ENCODE results near the gene ARL15. TPM values are rescaled to one million over a fixed set of nuclear protein-coding genes. Genes with fewer than 3 reads are reported as not detected.

The ARL15 gene
- total and polyA plus RNA-seq, 9 of the 15 experiments (the other 6 are each of a cell fraction or from before 2014, with no cell fraction given), result 18.5 to 80.4 (median 57.0) TPM

DNA sequence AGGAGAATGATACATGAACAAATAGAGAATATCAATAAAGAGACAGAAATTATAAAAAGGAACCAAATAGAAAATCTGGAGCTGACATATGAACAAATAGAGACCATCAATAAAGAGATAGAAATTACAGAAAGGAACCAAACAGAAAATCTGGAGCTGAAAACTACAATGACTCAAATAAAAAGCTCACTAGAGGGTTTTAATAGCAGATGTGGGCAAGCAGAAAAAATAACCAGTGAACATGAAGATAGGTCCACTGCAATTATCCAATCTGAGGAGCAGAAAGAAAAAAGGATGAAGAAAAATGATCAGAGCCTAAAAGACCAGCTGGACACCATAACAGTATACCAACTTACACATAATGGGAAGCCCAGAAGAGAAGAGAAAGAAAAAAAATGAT lies 353.7 kb downstream of the ARL15 start:
- ChIA-PET POLR2A (no interaction called here), CTCF (ENCODE audit: low intra/inter-chr PET ratio) (no interaction called here)
- peaks cover 3% of the 10 kb centered on the region; the same call in 1 of the 3 replicates for H3K36me3 ChIP-seq (ENCODE audit: control insufficient read depth, insufficient read depth, low read length)
- in situ Hi-C loops (cut with MboI) (no loop called here), intact Hi-C loops (cut with micrococcal nuclease) (no loop called here)
- no peak overlapping the region for H3K27ac ChIP-seq (ENCODE audit: extremely low read depth, low read depth, low read length)
- H3K9me3 ChIP-seq (replicated peaks; ENCODE audit: control insufficient read depth, insufficient read depth, low read depth, low read length), result peaks cover 6% of the 10 kb centered on the region; the same call in 1 of the 2 replicates
- ATAC-seq, result no peak
- H3K4me2 ChIP-seq (ENCODE audit: insufficient read depth, low read length), result no peak overlapping the region
- DNase-seq (ENCODE audit: extremely low read depth in 1 of 4, low spot score in 3 of 4), result no peak
- BruUV-seq (replicated peaks), result no TSS peak
- no peaks in the 10 kb centered on the region for H4K20me1 ChIP-seq (replicated peaks; ENCODE audit: control insufficient read depth, insufficient read depth, low read length)
- no peak for FAIRE-seq
- no peak overlapping the region for H3K4me3 ChIP-seq
- no peaks in the 10 kb centered on the region for H3K9me1 ChIP-seq (ENCODE audit: control insufficient read depth, insufficient read depth, low read length)
- no peaks in the 10 kb centered on the region for H3K4me1 ChIP-seq (replicated peaks in 1 of 2; ENCODE audit: control insufficient read depth in 2 of 2, insufficient read depth in 2 of 2, low read length in 2 of 2)
- no peaks in the 10 kb centered on the region; the same call in 2 of the 3 replicates for H3K79me2 ChIP-seq (ENCODE audit: control insufficient read depth, insufficient read depth, low read length)
- H3K27me3 ChIP-seq (ENCODE audit: control insufficient read depth in 2 of 2, insufficient read depth in 2 of 2, low read length in 2 of 2), result no peaks in the 10 kb centered on the region
- H3K9ac ChIP-seq (ENCODE audit: insufficient read depth in 1 of 2, low read depth in 2 of 2, low read length in 2 of 2), result no peak overlapping the region
- no peak overlapping the region for H2AFZ ChIP-seq (ENCODE audit: low read depth, low read length)
- TF ChIP-seq E2F3 (CRISPR knock-in tag; IDR thresholded peaks at IDR 0.05), result no peak
- TF ChIP-seq SAFB (IDR thresholded peaks at IDR 0.05; ENCODE audit: borderline replicate concordance, low read depth, low read length), result no peak
- TF ChIP-seq FOS (IDR thresholded peaks at IDR 0.05; ENCODE audit: extremely low read depth, insufficient read length), result no peak
- TF ChIP-seq ZNF133 (CRISPR knock-in tag; IDR thresholded peaks at IDR 0.05), result no peak
- TF ChIP-seq PCBP2 (IDR thresholded peaks at IDR 0.05; ENCODE audit: low read depth, low read length, poor library complexity, severe bottlenecking), result no peak
- no peak for TF ChIP-seq HMGN3 (IDR thresholded peaks at IDR 0.05; ENCODE audit: borderline replicate concordance, extremely low read depth, insufficient read length, low read depth, low read length)
- peak in 1 of 2 experiments; percentile 48; a peak in 1 of 3 replicates for TF ChIP-seq CBX3 (IDR thresholded peaks at IDR 0.05; ENCODE audit: borderline replicate concordance in 1 of 2, low read length in 2 of 2)
- TF ChIP-seq RHOXF2B (CRISPR knock-in tag; conservative IDR thresholded peaks at IDR 0.05), result no peak
- TF ChIP-seq, protein P1, sequence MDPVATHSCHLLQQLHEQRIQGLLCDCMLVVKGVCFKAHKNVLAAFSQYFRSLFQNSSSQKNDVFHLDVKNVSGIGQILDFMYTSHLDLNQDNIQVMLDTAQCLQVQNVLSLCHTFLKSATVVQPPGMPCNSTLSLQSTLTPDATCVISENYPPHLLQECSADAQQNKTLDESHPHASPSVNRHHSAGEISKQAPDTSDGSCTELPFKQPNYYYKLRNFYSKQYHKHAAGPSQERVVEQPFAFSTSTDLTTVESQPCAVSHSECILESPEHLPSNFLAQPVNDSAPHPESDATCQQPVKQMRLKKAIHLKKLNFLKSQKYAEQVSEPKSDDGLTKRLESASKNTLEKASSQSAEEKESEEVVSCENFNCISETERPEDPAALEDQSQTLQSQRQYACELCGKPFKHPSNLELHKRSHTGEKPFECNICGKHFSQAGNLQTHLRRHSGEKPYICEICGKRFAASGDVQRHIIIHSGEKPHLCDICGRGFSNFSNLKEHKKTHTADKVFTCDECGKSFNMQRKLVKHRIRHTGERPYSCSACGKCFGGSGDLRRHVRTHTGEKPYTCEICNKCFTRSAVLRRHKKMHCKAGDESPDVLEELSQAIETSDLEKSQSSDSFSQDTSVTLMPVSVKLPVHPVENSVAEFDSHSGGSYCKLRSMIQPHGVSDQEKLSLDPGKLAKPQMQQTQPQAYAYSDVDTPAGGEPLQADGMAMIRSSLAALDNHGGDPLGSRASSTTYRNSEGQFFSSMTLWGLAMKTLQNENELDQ (CRISPR knock-in tag; IDR thresholded peaks at IDR 0.05; ENCODE audit: borderline replicate concordance), result no peak
- no peak for TF ChIP-seq ZNF41 (CRISPR knock-in tag; conservative IDR thresholded peaks at IDR 0.05)
- no peak for TF ChIP-seq ZFPM2 (CRISPR knock-in tag; IDR thresholded peaks at IDR 0.05)
- TF ChIP-seq ZNF121 (CRISPR knock-in tag; conservative IDR thresholded peaks at IDR 0.05), result no peak
- TF ChIP-seq ZNF347 (CRISPR knock-in tag; IDR thresholded peaks at IDR 0.05; ENCODE audit: low read depth), result no peak
- TF ChIP-seq, protein P2, sequence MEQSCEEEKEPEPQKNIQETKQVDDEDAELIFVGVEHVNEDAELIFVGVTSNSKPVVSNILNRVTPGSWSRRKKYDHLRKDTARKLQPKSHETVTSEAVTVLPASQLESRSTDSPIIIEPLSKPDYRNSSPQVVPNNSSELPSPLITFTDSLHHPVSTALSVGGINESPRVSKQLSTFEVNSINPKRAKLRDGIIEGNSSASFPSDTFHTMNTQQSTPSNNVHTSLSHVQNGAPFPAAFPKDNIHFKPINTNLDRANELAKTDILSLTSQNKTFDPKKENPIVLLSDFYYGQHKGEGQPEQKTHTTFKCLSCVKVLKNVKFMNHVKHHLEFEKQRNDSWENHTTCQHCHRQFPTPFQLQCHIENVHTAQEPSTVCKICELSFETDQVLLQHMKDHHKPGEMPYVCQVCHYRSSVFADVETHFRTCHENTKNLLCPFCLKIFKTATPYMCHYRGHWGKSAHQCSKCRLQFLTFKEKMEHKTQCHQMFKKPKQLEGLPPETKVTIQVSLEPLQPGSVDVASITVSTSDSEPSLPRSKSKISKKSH (CRISPR knock-in tag; IDR thresholded peaks at IDR 0.05), result 0 out of 2 replicates have a peak, but pooled peaks have one; percentile 15
- no peak for TF ChIP-seq SMAD4 (CRISPR knock-in tag; conservative IDR thresholded peaks at IDR 0.05)
- TF ChIP-seq TARDBP (IDR thresholded peaks at IDR 0.05), result no peak

All from K562 (cell line).